Hepatocyte (in vitro differentiated cells): Measurements from ENCODE around the gene PTTG1IP. TPM values are rescaled to one million over a fixed set of nuclear protein-coding genes. Genes with fewer than 3 reads are reported as not detected.

Experiments
- DNase-seq: peaks from one replicate; pipeline ENCODE4 v3.0.0-alpha.2; 2016; ENCODE audit warnings: low spot score
- H2AFZ ChIP-seq: fragments of 200-600 bp; sonication (generic); 2 replicates; pipeline ENCODE4 v1.6.0; 2016; ENCODE audit warnings: antibody characterized with exemption, mild to moderate bottlenecking
- H3K27ac ChIP-seq: fragments of 200-600 bp; sonication (generic); 2 replicates; pipeline ENCODE4 v1.5.1; 2016; ENCODE audit warnings: mild to moderate bottlenecking
- H3K27me3 ChIP-seq: fragments of 200-600 bp; sonication (generic); 2 replicates; pipeline ENCODE4 v1.6.1; 2016
- H3K36me3 ChIP-seq: fragments of 200-600 bp; sonication (generic); replicated peaks from 2 replicates; pipeline ENCODE4 v1.5.1; 2016; ENCODE audit warnings: low read depth; ENCODE audit not compliant: insufficient read depth
- H3K4me1 ChIP-seq: fragments of 200-600 bp; sonication (generic); 2 replicates; pipeline ENCODE4 v1.5.1; 2016; ENCODE audit warnings: mild to moderate bottlenecking, moderate library complexity; ENCODE audit not compliant: insufficient read depth
- H3K4me2 ChIP-seq: fragments of 200-600 bp; sonication (generic); 2 replicates; pipeline ENCODE4 v1.6.0; 2016
- H3K4me3 ChIP-seq: fragments of 200-600 bp; sonication (generic); 2 replicates; pipeline ENCODE4 v1.5.1; 2016; ENCODE audit warnings: mild to moderate bottlenecking
- H3K79me2 ChIP-seq: fragments of 200-600 bp; sonication (generic); 2 replicates; pipeline ENCODE4 v1.6.0; 2017; ENCODE audit warnings: mild to moderate bottlenecking
- H3K9me2 ChIP-seq: fragments of 200-600 bp; sonication (generic); replicated peaks from 2 replicates; pipeline ENCODE4 v1.6.0; 2017; ENCODE audit warnings: mild to moderate bottlenecking; ENCODE audit not compliant: insufficient read depth
- H3K9me3 ChIP-seq: fragments of 200-600 bp; sonication (generic); 2 replicates; pipeline ENCODE4 v1.5.1; 2016; ENCODE audit warnings: low read depth, mild to moderate bottlenecking
- H4K20me1 ChIP-seq: fragments of 200-600 bp; sonication (generic); 2 replicates; pipeline ENCODE4 v1.6.0; 2016; ENCODE audit warnings: mild to moderate bottlenecking; ENCODE audit not compliant: insufficient read depth, poor library complexity, severe bottlenecking
- EZH2 ChIP-seq: fragments of 200-600 bp; sonication (generic); IDR thresholded peaks from 2 replicates; pipeline ENCODE4 v1.6.1; 2016; ENCODE audit warnings: antibody characterized with exemption, mild to moderate bottlenecking, borderline replicate concordance
- EZH2phosphoT487 ChIP-seq: fragments of 200-600 bp; sonication (generic); IDR thresholded peaks from one replicate; pipeline ENCODE4 v1.6.1; 2018; ENCODE audit warnings: antibody characterized with exemption, mild to moderate bottlenecking, low read depth, moderate library complexity; ENCODE audit not compliant: unreplicated experiment, severe bottlenecking
- WGBS: methylation state at CpG from one replicate; pipeline ENCODE4 v1.1.6; 2016; ENCODE audit warnings: low lambda C conversion rate; ENCODE audit errors: missing lambda C conversion rate; 5-methylcytosine and 5-hydroxymethylcytosine counted together
- polyA plus RNA-seq: library from polyadenylated mRNA; unstranded; fragments of >200 nt; fragmentation: Nextera tagmentation; extraction: Ambion mirVana; gene quantifications from 2 replicates; pipeline ENCODE4 v1.2.1, GENCODE V29; 2016
- total RNA-seq: library from RNA; depleted of rRNA; stranded (reverse); fragments of >200 nt; gene quantifications from 2 replicates; pipeline ENCODE4 v1.2.3, GENCODE V29; 2014
- TF ChIP-seq, protein P1 (sequence below): fragments of 200-600 bp; sonication (generic); IDR thresholded peaks from 2 replicates; pipeline ENCODE4 v1.5.1; 2016; ENCODE audit warnings: antibody characterized with exemption, mild to moderate bottlenecking; ENCODE audit not compliant: poor library complexity

Gene PTTG1IP
- total and polyA plus RNA-seq, 2 experiments from 2014 or later, result 344 to 362 TPM

- 63% methylated on average over 3 of the region's 3 CpGs for WGBS
- peaks cover 23% of the 10 kb centered on the region for H3K4me1 ChIP-seq
- H3K9me2 ChIP-seq, result no peaks in the 10 kb centered on the region
- no peak overlapping the region for H3K4me3 ChIP-seq
- H3K9me3 ChIP-seq, result no peaks in the 10 kb centered on the region
- H3K79me2 ChIP-seq, result peaks cover 32% of the 10 kb centered on the region
- no peak overlapping the region for H2AFZ ChIP-seq
- no peak overlapping the region for H3K4me2 ChIP-seq
- peaks cover 10% of the 10 kb centered on the region for H4K20me1 ChIP-seq
- H3K27ac ChIP-seq, result no peak overlapping the region
- DNase-seq, result no peak
- no peaks in the 10 kb centered on the region for H3K36me3 ChIP-seq
- no peaks in the 10 kb centered on the region for H3K27me3 ChIP-seq
- TF ChIP-seq EZH2, result no peak
- TF ChIP-seq, protein P1, sequence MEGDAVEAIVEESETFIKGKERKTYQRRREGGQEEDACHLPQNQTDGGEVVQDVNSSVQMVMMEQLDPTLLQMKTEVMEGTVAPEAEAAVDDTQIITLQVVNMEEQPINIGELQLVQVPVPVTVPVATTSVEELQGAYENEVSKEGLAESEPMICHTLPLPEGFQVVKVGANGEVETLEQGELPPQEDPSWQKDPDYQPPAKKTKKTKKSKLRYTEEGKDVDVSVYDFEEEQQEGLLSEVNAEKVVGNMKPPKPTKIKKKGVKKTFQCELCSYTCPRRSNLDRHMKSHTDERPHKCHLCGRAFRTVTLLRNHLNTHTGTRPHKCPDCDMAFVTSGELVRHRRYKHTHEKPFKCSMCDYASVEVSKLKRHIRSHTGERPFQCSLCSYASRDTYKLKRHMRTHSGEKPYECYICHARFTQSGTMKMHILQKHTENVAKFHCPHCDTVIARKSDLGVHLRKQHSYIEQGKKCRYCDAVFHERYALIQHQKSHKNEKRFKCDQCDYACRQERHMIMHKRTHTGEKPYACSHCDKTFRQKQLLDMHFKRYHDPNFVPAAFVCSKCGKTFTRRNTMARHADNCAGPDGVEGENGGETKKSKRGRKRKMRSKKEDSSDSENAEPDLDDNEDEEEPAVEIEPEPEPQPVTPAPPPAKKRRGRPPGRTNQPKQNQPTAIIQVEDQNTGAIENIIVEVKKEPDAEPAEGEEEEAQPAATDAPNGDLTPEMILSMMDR, result no peak
- no peak for TF ChIP-seq EZH2phosphoT487
Measured at GRCh38 chr21:44803651-44804050, 69.8 kb downstream of the PTTG1IP start.

DNA sequence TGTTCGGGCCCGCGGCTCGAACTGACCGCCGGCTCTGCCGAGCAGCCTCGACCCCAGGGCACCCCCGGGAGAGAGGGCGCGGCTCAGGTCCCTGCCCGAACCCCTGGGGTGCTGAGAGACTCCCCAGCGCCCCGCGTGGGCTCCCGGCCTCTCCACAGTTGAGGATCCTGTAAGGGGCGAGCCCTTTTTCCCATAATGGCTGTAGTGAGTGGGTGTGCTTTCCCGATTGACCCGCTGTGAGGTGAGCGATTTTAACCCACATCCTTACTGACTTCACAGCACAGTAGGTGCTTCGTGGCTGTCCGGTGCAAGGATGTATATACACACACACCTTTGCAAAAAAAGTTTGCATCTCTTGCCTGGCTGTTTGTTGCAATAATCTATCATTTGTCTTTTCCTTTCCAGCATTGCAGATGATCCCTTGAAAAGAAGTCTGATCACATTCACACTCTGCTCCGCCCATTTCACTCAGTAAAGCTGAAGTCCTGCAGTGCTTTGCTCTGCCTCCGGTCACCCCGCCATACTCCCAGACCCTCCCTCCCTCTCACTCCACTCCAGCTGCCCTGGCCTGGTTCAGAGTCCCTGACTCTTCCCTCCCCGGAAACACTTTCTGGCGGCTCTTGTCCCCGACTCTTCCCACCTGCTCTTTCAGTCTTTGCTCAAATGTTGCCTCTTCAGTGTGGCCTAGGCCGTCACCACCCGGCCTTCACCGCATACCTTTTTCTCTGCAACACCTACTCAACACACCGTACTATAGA, 70.9 kb downstream of the PTTG1IP start:
- peak overlapping the region; percentile 83 for H3K27ac ChIP-seq
- peak overlapping the region; percentile 86 for H3K4me3 ChIP-seq
- peak; percentile 33 for DNase-seq
- H3K4me2 ChIP-seq, result peak overlapping the region; percentile 100
- peak overlapping the region; percentile 74 for H2AFZ ChIP-seq
- H3K36me3 ChIP-seq, result no peaks in the 10 kb centered on the region
- H3K27me3 ChIP-seq, result no peaks in the 10 kb centered on the region
- peaks cover 43% of the 10 kb centered on the region for H3K79me2 ChIP-seq
- H3K4me1 ChIP-seq, result peaks cover 23% of the 10 kb centered on the region
- peaks cover 11% of the 10 kb centered on the region for H4K20me1 ChIP-seq
- no peaks in the 10 kb centered on the region for H3K9me2 ChIP-seq
- 23% methylated on average over 31 of the region's 32 CpGs for WGBS
- H3K9me3 ChIP-seq, result no peaks in the 10 kb centered on the region
- TF ChIP-seq, protein P1, result no peak
- no peak for TF ChIP-seq EZH2
- no peak for TF ChIP-seq EZH2phosphoT487

DNA sequence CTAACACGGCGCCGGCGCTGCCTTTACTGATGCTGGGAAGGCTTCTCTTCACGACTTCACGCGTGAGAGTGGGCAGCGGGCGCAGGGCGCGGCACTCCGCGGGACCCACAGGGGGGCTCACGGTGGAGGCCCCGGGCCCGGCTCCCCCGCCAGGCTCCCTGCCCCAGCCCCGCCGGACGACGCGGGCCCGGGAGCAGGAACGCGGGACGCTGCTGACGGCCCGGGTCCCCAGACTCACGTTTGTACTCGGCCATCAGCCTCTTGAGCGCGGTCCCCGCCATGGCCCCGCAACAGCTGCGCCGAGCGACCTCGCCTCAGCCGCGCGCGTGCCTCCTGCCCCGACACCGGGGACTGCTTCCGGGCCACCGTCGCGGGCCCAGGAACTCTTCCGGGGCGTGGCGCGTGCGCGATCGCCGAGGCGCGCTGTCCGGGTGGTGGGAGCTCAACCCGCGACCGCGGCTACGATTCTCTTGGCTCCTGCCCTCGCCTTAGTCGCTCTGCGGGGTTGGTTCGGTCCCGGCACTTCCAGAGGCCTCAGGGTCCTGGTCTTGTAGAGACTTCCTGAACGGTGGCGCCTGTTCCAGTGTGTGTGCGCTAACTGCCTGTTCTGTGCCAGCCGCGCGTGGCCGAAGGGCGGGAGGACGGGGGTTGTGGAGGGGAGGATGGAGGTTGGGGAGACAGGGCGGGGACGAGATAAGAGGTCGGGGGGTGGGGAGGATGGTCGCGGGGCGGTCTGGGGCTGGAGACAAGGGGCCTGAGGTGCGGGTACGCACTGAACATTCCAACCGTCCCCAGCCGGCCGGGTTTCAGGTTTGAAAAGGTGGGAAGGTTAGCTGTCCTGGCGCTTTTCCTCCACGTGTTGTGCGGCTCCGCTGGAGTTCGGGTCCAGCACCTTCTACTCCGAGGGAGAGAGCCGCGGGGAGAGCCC, 71.8 kb downstream of the PTTG1IP start, which contains the start of gene UBE2G2:
UBE2G2 (minus strand) TSS at position 353 of the 928 bp plus-strand sequence; CDS start at position 281, 72 bp downstream.
- H3K9me3 ChIP-seq, result no peaks in the 10 kb centered on the region
- no peaks in the 10 kb centered on the region for H3K36me3 ChIP-seq
- under 1% methylated on average over 90 of the region's 97 CpGs for WGBS
- H3K27ac ChIP-seq, result peak within 1 kb of the TSS; percentile 83
- H3K4me3 ChIP-seq, result peak within 1 kb of the TSS; percentile 86
- DNase-seq, result peak; percentile 90
- no peaks in the 10 kb centered on the region for H3K9me2 ChIP-seq
- peaks cover 11% of the 10 kb centered on the region for H4K20me1 ChIP-seq
- peaks cover 23% of the 10 kb centered on the region for H3K4me1 ChIP-seq
- no peaks in the 10 kb centered on the region for H3K27me3 ChIP-seq
- TF ChIP-seq EZH2phosphoT487 (no peak), EZH2 (no peak)
- TF ChIP-seq, protein P1, result no peak
- H3K79me2 ChIP-seq, result peaks cover 49% of the 10 kb centered on the region
- H3K4me2 ChIP-seq, result peak within 1 kb of the TSS; percentile 100
- H2AFZ ChIP-seq, result peak within 1 kb of the TSS; percentile 74
